HG02938 (cell line): ENCODE results near the gene ORM1.
"Not testable (repeated sequence)": the region's sequence is repeated elsewhere in the genome, so short reads cannot be mapped to it uniquely, and the experiment has no call there.

Experiments
- ATAC-seq: cut with Tn5 transposase; IDR thresholded peaks from one replicate; pipeline ENCODE4 v1.9.1; 2021; ENCODE audit warnings: mild to moderate bottlenecking, moderate library complexity; ENCODE audit not compliant: unreplicated experiment

Gene ORM1

GRCh38 chr9:114304416-114305188 lies 18.3 kb upstream of the ORM1 start:
- ATAC-seq: no peak

DNA sequence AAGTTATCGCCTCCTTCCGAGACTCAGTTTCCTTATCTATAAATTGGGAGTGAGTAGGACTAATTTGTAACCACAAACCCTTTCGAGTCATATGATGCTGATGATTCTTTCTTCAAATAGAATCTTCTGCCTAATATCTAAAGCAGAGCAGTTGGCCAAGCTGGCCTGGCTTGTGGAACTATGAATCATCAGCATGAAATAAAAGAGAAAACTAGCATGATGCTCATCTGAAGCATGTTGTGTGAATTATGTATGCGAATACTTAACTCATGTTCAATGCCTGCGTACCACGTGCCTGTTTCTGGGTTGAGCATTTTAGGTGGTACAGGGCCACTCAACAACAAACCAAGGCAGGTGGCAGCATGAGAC lies 15.0 kb upstream of the ORM1 start:
- no peak for ATAC-seq

DNA sequence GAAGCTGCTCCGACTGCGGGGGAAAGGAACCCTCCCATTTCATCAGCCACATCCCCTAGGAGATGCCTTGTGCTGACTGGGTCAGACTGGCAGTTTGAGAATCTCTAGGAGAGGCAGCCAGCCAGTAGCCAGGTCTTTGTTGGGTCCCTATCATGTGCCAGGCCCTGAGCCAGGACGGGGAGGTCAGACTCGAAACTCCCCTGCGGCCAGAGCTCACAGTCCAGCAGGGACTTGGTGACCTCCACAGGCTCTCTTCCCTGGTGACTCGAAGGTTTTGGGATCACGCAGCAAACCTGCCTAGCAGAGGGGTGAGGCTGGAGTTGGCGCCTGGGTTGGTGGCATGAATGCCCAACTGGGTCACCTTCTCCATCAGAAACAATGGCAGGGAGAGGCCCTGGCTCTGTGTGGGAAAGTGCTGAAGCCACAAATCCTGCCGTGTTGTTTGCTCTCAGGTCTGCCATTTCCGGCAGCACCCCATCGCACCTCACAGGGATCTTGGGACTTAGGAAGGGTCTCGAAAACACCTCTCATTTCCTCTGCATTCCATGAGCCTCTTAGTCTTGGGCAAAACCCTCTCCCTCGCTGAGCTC lies 14.4 kb upstream of the ORM1 start:
- ATAC-seq: no peak

GRCh38 chr9:114309096-114309495 lies 13.8 kb upstream of the ORM1 start:
- no peak for ATAC-seq

- no peak for ATAC-seq
Measured at GRCh38 chr9:114310471-114311450, 12.1 kb upstream of the ORM1 start.

DNA sequence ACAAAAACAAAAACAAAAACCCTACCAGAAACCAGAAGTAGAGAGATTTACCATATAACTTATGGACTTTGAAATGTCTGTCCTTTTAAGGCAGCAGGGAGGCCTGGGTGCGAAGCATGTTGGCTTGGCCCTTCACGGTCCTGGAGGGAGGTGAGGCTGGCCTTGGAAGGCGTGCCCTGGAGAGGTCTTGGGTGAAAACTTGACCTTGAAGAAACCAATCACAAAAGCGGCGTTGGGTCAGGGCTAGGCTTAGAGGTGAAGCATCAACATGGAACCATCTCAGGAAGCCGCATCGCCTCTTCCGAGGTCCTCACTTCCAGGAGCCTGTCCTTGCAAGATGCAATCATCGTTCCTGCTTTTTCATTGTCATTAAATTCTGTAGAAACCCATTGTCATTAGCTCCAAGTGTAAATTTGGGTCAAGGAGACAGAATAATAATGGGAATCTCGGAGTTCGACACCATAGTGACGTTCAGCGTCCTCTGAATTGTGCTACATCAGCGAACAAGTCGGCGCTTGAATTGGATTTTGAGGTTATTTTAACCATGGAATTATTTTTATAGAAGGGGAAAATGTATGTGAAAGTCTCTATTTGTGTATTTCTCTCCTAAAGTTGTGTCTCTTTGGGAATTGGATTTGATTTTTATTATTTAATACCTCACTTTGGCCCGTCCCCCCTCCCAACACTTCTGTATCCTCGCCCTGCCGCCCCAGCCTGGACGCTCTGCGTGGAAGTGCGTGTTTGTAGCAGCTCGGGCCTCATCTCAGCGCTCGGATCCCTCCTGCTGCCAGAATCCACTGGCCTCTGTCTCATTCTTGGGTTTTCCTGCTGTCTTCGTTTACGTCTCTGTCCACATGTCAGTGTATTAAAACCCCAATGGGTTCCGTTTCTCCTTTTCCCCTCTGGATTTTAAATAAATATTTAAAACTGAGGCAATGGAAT lies 11.1 kb upstream of the ORM1 start:
- no peak for ATAC-seq

GRCh38 chr9:114312513-114312875 lies 10.4 kb upstream of the ORM1 start:
- ATAC-seq: no peak

DNA sequence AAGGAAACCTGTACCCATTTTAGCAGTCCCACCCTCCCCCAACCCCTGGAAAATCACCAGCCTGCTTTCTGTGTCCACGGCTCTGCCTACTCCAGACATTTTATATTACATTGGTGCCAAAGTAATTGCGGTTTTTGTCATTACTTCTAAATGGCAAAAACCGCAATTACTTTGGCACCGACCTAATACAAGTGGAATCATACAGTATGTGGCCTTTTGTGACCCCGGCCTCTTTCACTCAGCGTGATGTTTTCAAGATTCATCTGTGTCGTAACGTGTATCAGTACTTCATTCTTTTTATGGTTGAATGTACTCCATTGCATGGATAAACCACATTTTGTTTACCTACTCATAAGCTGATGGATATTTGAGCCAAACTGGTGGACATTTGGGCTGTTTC lies 9.7 kb upstream of the ORM1 start:
- no peak for ATAC-seq

GRCh38 chr9:114314256-114314867 lies 8.5 kb upstream of the ORM1 start:
- ATAC-seq: no peak

- no peak for ATAC-seq
Measured at GRCh38 chr9:114314881-114315722, 7.8 kb upstream of the ORM1 start.

DNA sequence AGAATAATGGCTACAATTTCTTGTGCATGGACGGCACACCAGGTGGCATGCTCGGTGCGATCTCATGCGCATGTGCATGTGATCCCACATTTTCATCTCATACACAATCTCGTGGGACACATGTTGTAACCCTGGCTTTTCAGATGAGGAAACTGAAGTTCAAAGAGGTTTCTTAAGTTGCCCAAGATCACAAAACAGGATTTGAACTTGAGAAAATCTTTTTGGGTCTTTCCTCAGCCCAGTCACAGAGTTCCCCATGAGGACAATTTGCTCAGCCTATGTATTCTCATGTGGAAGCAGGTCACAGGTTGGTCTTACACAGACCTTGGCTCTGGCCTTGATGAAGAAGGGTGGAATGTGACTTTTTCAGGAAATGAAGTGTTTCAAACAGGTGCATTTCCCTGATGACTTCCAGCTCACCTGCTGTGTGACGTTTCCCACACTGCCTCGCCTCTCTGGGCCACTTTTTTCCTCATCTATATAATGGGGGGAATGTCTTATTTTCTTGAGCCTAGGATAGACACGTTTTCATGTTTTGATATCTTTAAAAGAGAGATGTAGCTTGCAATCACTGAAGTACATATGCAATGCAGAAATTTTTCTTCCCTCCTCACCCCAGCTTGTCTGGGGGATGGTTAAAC lies 7.1 kb upstream of the ORM1 start:
- ATAC-seq: no peak

DNA sequence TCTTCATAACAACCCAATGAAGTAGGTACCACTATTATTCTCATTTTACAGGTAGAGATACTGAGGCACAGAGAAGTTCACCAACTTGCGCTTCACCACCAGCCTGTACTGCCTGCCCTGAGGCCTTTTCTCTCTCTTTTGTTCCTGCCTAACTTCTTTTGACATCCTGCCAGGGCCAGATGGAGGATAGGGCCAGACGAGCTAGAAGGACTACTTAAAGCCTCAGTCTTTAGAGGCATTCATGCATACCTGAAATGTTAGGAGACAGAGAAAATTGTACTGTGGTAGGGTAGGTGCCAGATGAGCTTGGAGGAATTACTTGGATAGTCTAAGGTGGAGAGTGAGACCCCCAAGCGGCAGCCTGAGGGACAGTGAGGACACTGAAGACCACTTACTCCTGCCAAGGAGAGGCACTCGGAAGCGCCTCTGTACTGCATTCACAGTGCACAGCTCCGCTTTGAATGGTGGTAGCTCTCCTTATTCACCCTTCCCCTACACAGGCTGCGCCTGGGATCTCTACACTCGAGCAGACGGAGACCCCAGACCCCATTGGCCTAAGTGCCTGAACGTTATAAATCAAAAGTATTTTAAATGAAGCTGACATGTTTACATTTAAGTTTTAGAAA lies 6.2 kb upstream of the ORM1 start:
- ATAC-seq: no peak

- ATAC-seq: no peak
Measured at GRCh38 chr9:114317665-114318357, 5.1 kb upstream of the ORM1 start.

DNA sequence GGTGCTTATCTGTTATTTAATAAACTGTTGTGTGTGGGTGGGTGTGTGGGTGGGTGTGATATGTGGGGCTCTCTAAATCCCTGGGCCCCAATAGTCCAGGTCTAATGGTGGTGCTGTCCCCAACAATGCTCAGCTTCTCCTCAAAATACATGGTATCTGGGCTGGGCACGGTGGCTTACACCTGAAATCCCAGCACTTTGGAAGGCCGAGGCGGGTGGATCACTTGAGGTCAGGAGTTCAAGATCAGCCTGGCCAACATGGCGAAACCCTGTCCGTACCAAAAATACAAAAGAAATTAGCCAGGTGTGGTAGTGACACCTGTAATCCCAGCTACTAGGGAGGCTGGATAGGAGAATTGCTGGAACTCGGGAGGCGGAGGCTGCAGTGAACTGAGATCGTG lies 4.5 kb upstream of the ORM1 start:
- no peak for ATAC-seq

DNA sequence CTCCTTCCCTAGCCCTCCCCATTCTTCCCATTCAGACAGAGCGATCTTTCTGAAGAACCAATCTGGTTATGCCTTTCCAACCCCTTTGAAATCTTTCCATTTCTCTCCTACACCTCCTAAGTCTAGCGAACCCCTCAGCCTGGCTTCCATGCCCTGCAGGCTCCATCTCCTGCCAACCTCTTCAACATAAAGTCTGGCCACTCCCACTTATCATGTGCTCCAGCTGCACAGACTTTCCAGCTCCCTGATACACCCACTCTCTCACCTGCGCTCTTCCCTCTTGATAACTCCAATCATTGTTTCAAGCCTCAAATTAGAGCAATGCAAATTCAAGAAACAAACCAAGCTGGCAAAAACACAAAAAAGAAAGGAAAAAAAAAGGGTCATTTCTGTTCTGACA lies 3.8 kb upstream of the ORM1 start:
- ATAC-seq: no peak

DNA sequence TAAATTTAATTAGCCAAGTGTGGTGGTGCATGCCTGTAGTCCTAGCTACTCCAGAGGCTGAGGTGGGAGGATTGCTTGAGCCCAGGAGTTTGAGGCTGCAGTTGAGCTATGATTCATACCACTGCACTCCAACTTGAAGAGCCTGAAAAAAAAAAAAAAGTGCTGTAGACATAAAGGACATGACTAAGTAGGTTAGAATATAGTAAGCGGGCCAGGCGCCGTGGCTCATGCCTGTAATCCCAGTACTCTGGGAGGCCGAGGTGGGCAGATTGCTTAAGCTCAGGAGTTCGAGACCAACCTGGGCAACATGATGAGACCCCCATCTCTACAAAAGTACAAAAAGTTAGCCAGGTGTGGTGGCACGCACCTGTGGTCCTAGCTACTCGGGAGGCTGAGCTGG lies 2.2 kb upstream of the ORM1 start:
- not testable (repeated sequence) for ATAC-seq

GRCh38 chr9:114321759-114322158 lies 1.1 kb upstream of the ORM1 start:
- no peak for ATAC-seq
